HT-29 (cell line): ENCODE results near the gene SLC35D1. TPM values are rescaled to one million over a fixed set of nuclear protein-coding genes. Genes with fewer than 3 reads are reported as not detected.

Source experiments
- DNase-seq: peaks from one replicate; pipeline ENCODE4 v3.0.0-alpha.2; 2015; ENCODE audit warnings: low spot score
- total RNA-seq: library from RNA; depleted of rRNA; stranded (reverse); fragments of >200 nt; shearing (Covaris generic); gene quantifications from 2 replicates; pipeline ENCODE4 v1.2.3, GENCODE V29; 2014

SLC35D1 gene
- total RNA-seq, 1 experiment from 2014 or later = 3.8 TPM

GRCh38 chr1:67044631-67045270, 9.2 kb downstream of the SLC35D1 start:
- no peak for DNase-seq

DNA sequence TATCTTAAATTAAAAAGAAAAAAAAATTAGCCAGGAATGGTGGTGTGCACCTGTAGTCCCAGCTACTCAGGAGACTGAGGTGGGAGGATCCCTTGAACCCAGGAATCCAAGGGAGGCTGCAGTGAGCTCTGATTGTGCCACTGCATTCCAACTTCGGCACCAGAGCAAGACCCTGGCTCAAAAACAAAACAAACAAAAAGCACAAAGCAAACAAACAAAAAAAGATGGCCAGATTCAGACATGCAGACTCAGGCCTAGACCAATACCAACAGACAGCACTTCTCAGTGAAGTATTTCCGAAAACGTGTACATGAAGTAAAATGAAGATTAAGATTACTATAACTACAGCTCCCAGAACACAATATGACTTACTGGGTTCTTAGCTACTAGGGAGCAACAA, 10.6 kb downstream of the SLC35D1 start:
- DNase-seq = no peak

GRCh38 chr1:67041841-67042503, 12.0 kb downstream of the SLC35D1 start:
- no peak for DNase-seq

GRCh38 chr1:67040405-67040804, 13.5 kb downstream of the SLC35D1 start:
- no peak for DNase-seq

DNA sequence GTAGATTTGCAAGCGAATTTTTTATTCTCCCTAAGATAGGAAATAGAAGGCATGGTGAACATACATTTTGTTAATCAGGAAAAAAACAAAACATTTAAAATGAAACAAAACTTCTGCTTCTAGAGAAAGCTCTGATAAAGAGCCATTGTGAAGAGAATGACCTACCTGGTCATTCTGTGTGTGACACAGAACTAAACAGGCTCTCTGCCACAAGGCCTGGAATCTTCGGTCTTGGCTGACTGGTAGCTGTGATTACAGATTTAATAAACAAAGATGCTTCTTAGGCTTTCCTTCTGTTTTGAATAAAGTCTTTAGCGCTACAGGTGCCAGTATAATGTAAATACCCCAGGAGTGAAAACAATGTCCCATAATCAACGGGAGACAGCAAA, 22.1 kb downstream of the SLC35D1 start:
- DNase-seq = no peak

GRCh38 chr1:67031121-67031858, 22.7 kb downstream of the SLC35D1 start:
- DNase-seq = no peak

DNA sequence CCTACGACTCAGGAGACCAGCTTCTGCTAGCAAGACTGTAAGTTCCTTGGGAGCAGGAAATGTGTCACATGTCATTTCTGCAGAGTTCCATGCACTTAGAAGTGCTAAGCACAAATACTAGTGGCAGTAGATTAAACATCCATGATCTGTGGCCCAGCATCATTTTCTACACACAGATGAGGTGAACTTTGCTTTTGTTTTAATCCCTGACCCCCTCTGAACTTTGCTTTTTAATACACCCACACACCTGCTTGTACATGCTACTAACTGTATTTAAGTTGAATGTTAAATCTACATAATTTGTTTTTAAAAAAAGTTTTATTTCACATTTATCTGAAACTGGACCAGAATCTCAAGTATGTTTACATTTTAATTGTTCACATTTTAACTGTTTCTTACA, 24.5 kb downstream of the SLC35D1 start:
- DNase-seq = no peak

DNA sequence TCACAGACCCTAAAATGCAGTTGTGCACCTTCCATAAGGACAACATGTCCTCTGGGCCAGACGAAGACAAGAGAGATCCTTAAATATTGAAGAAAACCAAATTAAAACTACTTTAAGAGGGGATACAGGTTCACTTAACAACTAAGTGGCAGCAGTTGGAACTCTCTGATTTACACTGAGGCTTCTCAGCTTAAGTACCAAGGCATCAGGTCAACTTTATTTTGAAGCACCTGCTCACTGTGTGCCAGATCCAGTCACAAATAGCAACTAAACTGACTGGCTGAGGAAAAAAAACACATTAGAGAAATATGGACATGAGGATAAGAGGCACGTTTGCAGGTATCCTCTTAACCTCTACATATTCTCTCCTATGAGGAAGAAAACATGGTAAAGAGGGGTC, 33.2 kb downstream of the SLC35D1 start:
- no peak for DNase-seq

DNA sequence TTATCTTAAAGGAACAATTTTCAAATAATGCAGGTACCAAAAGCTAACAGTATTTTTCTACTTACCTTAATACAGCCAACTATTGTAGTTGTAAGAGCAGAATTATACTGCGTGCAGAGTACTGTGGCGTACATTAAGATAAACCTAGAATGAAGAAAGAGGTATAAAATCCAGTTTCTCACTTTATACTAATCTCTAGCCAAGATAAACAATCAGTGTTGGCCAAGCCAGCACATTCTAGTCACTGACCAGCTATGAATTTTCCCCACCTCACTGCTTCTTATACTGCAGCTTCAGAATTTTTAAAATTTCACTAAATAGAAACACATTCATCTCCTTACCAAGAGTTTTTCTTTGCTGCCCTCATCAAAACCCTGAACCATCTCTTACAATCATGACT, 33.6 kb downstream of the SLC35D1 start:
- DNase-seq = no peak

DNA sequence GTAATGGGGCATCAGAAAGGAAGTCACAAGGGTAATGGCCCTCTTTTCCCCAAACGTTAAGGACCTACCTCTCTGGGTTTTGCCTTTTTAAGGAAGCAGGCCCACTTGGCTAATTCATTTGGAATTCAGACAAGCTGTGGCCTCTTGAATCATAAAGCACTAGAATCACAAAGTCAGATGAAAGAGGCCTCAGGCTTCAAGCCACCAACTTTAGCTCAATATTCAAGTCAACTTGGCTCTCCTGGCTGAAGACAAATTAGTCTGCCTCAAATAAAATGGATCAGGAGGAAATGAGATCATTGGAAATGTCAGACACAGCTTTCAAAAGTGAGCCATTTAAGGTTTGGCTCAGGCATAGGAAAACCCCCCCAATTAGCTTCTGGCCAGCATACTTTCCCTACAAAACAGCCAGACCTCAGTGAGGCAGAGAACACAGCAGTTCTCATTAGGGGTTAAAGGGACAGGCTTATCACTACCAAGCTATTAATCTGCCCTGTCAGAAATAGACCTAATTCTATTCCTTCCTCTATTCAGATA, 34.3 kb downstream of the SLC35D1 start:
- no peak for DNase-seq

- DNase-seq = no peak
Measured at GRCh38 chr1:67019121-67019520, 34.8 kb downstream of the SLC35D1 start.

DNA sequence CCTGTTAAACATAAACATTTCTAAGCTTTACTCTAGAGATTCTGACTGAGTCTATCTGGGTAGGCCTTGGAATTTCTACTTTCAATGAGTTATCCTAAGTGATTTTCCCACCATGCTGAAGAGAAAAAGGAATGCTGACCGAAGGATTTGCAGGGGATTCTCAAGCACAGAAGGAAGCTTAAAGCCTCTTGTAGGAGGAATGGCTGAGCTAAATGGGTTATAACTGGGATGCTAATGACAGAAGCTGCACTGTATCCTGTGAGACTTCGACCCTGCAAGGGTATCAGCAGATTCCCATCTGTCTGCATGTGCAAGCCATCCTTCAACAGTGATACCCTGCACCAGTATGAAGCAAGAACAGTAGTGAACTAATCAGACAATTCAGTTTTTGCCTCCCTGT, 35.4 kb downstream of the SLC35D1 start:
- no peak for DNase-seq

- DNase-seq = peak; percentile 9
Measured at GRCh38 chr1:67013573-67013972, 40.4 kb downstream of the SLC35D1 start.

GRCh38 chr1:67009792-67010191, 44.2 kb downstream of the SLC35D1 start:
- no peak for DNase-seq

DNA sequence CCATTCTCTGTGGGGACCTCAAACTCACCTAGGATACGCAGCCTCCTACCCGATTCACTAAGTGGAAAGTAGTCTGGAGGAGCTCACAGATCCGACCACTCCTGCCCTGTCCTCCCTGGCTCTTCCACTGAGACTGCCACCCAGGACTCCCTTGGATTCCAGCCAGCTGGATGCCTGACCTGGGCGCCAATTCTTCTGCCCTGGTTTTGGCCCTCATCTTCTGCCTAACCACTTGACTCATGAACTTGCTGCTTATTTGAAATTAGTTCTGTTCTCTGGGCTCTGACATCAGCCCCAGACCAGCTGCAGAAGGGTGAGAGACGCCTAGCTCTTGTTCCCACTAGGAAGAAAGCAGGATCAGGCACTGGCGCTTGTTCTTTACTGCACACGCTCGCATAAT, 48.9 kb downstream of the SLC35D1 start:
- DNase-seq = no peak

DNA sequence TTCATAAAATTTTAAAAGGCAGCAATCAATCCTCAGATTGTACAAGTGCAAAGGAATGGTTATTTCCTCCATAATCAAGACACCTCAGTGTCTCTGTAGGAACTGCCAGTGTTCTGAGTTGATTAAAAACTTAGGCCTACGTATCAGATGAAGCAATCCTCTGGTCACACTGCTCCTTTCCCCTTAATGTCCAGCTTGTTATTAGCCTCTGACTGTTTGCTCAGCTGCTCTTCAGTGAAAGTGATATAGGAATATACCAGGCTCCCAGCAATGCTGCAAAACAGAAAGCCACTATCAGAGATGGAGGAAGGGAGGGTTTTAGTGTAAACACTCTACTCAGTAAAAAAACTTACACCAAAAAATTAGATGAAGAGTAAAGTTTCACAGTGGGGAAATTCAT, 49.8 kb downstream of the SLC35D1 start:
- no peak for DNase-seq

DNA sequence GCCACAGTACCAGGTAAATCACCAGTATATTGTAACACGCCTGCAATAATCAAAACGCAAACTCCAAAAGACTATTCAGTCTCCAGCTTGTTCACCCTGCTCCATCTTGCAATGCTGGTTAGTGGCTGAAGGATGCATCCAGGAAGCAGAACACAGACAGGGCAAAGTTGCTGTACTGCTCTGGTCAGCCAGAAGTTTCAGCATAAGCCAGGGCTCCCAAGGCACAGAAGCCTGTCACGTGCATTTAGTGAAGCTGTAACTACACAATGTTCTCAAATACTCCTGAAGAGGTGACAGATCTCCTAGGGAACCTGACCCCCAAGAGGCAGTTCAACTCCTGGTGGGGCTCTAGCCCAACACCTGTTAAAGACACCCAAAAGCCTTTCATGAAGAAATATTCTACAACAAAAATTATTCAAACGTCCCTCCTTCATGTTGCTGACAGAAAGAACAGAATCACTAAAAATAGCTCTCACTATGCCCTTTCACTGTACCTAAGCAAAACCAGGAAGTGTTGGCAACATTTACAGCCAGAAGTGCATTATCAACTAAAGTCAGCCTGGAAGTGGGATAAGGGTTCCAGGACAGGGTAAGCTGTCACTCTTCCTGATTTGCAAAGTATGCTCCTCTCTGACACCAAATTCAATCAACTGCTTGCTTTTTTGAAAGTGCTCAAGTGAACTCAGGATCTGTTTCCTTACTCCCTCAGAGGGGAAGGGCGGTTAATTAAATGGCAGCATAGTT, 52.1 kb downstream of the SLC35D1 start:
- DNase-seq = no peak

DNA sequence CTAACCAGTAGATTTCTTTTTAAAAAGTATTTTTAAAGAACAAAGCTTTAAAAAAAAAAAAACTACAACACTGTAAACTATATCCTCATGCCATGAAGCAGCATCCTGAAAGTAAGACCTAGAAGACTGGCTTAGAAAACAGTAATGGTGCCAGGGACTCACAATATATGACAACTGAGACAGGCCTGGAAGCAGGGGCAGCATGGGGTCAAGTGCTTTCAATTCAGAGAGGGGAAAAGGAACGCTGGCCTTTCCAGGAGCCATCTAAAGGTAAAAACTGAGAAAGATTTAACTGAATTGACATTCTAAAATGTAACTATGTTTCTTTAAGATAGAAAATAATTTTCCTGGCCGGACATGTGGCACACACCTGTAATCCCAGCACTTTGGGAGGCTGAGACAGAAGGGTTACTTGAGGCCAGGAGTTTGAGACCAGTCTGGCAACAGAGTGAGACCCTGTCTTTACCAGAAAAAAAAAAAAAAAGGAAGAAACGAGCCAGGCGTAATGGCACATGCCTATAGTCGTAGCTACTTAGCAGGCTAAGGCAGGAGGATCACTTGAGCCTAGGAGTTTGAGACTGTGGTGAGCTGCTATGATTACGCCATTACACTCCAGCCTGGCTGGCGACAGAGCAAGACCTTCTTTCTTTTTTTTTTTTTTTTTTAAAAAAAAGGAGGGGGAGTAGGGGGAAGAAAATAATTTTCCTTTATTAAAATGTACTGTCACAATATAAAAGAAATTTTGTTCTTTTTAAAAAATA, 54.1 kb downstream of the SLC35D1 start:
- DNase-seq = no peak

GRCh38 chr1:66998972-66999371, 55.0 kb downstream of the SLC35D1 start:
- DNase-seq = no peak

DNA sequence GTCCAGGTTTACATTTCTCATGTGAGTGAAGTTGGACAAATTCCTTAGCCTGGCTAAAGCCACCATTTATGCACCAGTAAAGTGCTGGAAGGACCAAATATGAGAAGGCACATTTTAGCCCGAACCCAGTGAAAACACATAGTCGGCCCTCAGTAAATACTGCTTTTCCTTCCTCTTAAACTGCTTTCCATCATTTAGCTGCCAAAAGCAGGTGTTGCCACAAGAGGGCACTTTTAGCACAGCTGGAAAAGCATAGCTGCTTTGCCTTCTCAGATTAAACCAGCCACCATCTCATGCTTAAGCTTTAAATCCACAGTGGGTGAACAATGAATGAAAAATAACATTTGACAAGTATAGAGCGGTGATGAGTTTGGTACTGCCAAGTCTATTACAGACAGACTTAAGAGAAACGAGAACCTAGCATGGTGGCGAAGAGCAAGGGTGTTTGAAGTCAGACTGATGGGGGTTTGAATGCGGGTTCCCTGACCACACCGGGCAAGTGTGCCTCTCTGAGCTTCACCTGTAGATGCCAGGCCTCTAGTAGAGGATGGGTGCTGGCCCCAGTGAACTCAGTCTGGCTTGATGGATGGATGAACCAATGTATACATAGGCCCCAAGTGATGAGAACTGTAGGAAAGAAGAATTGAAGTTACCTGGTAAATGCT, 57.8 kb downstream of the SLC35D1 start:
- DNase-seq = peak; percentile 88

DNA sequence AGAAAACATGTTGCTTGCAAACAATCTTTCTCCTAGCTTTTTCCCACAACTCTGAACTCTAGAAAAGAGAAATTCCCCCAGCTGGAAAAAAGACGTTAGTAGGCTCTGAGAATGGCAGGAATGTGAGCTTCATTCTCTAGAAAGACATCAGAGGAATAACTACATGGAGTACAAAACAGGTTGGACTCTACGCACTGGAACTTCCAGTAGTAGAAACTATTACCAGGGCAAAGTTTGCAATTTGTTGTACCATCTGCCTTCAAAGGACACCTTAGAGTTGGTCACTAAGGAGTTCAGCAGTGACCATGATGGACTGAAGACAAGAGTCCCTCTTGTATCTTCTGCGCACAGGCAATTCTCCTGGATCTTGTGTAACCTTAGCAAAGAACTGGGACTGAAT, 60.9 kb downstream of the SLC35D1 start:
- no peak for DNase-seq
